HG03139 (cell line): Measurements from ENCODE around the gene TAF1A.

ENCODE experiments used
- ATAC-seq: cut with Tn5 transposase; IDR thresholded peaks from one replicate; pipeline ENCODE4 v1.9.1; 2021; ENCODE audit not compliant: unreplicated experiment

Gene TAF1A

GRCh38 chr1:222540598-222540995 lies 49.1 kb downstream of the TAF1A start:
- no peak for ATAC-seq

DNA sequence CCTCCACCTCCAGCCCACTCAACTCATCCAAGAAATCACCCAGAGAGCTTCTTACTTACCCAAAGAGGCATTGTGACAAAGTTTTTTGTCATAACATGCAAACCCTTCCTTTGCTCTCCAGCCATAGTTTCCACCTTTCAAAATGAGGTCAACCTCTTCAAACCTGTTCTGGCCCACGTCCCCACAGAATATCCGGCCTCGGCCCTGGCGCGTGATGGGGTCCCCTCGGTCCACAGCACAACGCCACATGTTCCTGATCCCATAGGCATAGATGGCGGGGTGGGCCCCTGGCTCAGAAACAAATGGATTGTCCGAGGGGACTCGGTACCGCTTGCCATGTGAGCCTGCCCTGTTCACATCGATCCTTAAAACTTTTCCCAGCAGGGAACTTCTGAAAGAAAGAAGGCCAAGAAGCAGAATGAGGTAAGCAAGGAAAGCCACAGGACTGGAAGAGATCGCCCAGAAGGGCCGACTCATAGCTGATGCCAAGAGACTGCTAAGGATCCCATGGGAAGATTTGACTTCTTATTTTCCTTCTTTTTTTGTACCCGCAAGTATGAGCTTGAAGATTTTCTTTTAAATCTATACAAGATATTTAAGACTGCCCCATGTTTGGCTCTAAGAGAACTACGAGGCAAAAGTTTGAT lies 49.7 kb downstream of the TAF1A start:
- ATAC-seq = no peak

GRCh38 chr1:222535455-222535854 lies 54.3 kb downstream of the TAF1A start:
- ATAC-seq = no peak

DNA sequence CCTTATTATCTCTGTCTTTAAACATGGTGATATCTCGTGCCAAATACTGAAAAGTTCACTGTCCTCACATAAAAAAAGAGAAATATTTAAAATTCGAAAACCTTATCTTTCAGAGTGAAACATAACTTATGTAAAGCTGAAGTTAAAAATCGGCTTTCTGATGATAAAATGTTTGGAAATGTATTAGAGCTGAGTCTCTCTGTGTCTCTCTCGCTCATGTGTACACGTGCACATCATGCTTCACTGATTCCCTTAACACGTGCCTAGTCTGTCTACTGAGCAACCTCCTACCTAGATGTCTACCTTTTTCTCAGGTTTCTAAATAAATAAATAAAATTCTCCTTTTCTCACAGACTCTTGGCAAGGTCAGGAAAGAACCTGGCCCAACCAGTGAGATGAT lies 58.9 kb downstream of the TAF1A start:
- ATAC-seq = no peak

DNA sequence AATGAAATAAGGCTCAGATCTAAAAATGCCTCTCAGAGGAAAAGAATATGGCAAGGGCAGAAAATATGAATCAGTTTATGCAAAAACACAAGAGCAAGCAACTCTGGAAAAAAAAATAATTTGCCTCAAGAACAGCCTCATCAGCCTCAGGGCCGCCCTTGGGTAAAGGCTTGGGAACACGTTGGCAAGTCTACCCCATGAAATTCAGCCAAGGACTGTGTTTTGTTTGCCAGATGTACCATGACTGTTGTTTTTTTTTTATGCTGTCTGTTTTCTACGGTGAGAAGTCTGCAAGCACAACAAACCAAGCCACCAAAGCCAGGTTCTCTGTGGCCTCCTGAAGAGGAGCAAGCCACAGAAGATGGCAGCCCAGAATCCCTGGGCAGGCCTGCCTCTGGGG lies 59.8 kb downstream of the TAF1A start:
- ATAC-seq = no peak

DNA sequence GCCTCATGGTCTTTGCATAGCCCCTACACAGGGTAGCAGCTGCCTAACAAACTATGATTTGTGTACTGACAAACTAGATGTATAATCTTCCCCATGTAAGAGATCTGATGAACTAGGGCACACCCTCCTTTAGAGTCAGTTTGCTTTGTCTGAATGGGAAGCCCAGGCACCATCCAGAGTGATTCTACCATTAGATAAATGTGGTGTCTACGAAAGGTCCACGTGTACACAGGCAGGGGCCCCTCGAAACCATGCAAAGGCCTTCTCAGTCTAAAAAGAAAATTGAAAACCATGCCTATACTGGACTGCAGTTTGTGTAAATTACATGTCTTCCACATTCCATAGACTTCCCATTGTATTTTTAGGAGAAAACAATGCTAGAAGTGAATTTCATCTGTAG lies 60.6 kb downstream of the TAF1A start:
- no peak for ATAC-seq

- ATAC-seq = no peak
Measured at GRCh38 chr1:222525951-222526350, 63.8 kb downstream of the TAF1A start.

- ATAC-seq = no peak
Measured at GRCh38 chr1:222523852-222524251, 65.9 kb downstream of the TAF1A start.

- no peak for ATAC-seq
Measured at GRCh38 chr1:222522105-222522915, 67.4 kb downstream of the TAF1A start.

- ATAC-seq = no peak
Measured at GRCh38 chr1:222521299-222522104, 68.2 kb downstream of the TAF1A start.
